NB4 (cell line): ENCODE data around the gene MYCBPAP.

Experiments used
- MYC ChIP-seq: IDR thresholded peaks from 2 replicates; pipeline ENCODE4 v1.6.1; 2011; ENCODE audit warnings: low read depth, low read length
- TF ChIP-seq, protein P1 (sequence below): IDR thresholded peaks from one replicate; pipeline ENCODE4 v1.5.1; 2012; ENCODE audit warnings: low read depth, low read length

DNA sequence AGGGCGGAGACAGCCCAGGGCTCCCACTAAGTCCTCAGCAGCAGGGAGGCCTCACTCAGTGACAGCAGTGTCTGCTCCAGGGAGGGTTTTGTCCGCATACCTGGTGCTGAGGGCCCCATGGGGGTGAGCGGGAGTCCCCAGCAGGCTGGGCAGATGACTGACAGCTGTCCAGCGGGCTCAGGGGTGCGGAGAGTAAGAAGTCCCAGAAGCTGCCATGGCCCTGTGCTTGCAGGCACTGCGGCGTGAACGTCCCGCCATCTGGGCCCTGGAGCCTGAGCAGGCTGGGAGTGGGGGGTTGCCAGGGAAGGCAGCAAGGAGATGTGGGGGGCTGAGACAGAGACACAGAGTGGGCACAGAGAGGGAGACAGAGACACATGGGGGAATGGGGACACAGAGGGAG lies 72.4 kb downstream of the MYCBPAP start:
- TF ChIP-seq MYC, result no peak
- TF ChIP-seq, protein P1, sequence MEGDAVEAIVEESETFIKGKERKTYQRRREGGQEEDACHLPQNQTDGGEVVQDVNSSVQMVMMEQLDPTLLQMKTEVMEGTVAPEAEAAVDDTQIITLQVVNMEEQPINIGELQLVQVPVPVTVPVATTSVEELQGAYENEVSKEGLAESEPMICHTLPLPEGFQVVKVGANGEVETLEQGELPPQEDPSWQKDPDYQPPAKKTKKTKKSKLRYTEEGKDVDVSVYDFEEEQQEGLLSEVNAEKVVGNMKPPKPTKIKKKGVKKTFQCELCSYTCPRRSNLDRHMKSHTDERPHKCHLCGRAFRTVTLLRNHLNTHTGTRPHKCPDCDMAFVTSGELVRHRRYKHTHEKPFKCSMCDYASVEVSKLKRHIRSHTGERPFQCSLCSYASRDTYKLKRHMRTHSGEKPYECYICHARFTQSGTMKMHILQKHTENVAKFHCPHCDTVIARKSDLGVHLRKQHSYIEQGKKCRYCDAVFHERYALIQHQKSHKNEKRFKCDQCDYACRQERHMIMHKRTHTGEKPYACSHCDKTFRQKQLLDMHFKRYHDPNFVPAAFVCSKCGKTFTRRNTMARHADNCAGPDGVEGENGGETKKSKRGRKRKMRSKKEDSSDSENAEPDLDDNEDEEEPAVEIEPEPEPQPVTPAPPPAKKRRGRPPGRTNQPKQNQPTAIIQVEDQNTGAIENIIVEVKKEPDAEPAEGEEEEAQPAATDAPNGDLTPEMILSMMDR, result no peak
